HepG2 (cell line): Measurements from ENCODE around the gene SEC63. TPM values are rescaled to one million over a fixed set of nuclear protein-coding genes. Genes with fewer than 3 reads are reported as not detected.

ENCODE experiments used
- ATAC-seq: fragments of 200-7000 bp; cut with Tn5 transposase; 3 replicates; pipeline ENCODE4 v1.9.1; 2020; ENCODE audit warnings: mild to moderate bottlenecking, moderate library complexity
- BruUV-seq: library from RNA; stranded (reverse); fragments of 400-500 nt; replicated peaks from 2 replicates; lab custom pipeline; 2021; lab: Mats Ljungman, UMichigan
- CTCF ChIA-PET: fragments of 300-600 bp; formaldehyde crosslinking; extraction: SDS; loops from one replicate; lab custom pipeline; 2021; ENCODE audit warnings: low total read pairs, inconsistent platforms, low intra/inter-chr PET ratio; lab: Yijun Ruan, JAX
- POLR2A ChIA-PET: fragments of 350-600 bp; sonication (Branson Sonifier 250); formaldehyde crosslinking; loops from one replicate; lab custom pipeline; 2020; ENCODE audit warnings: antibody characterized with exemption, inconsistent platforms; lab: Yijun Ruan, JAX
- DNase-seq: peaks from one replicate; pipeline ENCODE4 v3.0.0-alpha.2; 2015; ENCODE audit warnings: low spot score
- FAIRE-seq: peaks from 3 replicates; lab custom pipeline; 2011; peaks lifted over from hg19 to GRCh38; lab: Jason Lieb, UNC
- H2AFZ ChIP-seq: one replicate; pipeline ENCODE4 v1.6.1; 2011; ENCODE audit warnings: low read length, inconsistent platforms
- H3K27ac ChIP-seq: fragments of 300-600 bp; 3 replicates; pipeline ENCODE4 v1.8.0; 2011; ENCODE audit warnings: mixed run types, mild to moderate bottlenecking, mixed read lengths, low read length, inconsistent platforms; ENCODE audit not compliant: insufficient read depth; ENCODE audit errors: extremely low read length
- H3K27me3 ChIP-seq, 2 experiments: fragments of 200-600 bp in 1 of 2; 2 replicates in 1 of 2; 3 replicates in 1 of 2; pipeline versions ENCODE4 v1.6.0 to v1.8.0; 2011; ENCODE audit warnings: low read length in 2 of 2, mild to moderate bottlenecking in 2 of 2, moderate library complexity in 2 of 2, inconsistent platforms in 1 of 2; ENCODE audit not compliant: insufficient read depth in 2 of 2, control insufficient read depth in 1 of 2
- H3K36me3 ChIP-seq, 2 experiments: fragments of 200-600 bp in 1 of 2; replicated peaks in 1 of 2; 2 replicates in 1 of 2; 3 replicates in 1 of 2; pipeline versions ENCODE4 v1.5.1 to v1.8.0; 2011; ENCODE audit warnings: low read length in 2 of 2, inconsistent platforms in 1 of 2; ENCODE audit not compliant: insufficient read depth in 2 of 2, control insufficient read depth in 1 of 2
- H3K4me1 ChIP-seq: 2 replicates; pipeline ENCODE4 v1.5.1; 2012; ENCODE audit warnings: low read length, inconsistent platforms; ENCODE audit not compliant: insufficient read depth
- H3K4me2 ChIP-seq: 2 replicates; pipeline ENCODE4 v1.6.0; 2011; ENCODE audit warnings: low read depth, low read length, inconsistent platforms
- H3K4me3 ChIP-seq, 3 experiments: fragments of 200-600 bp in 1 of 3; sonication (generic), shearing (Covaris generic) in 1 of 3; replicated peaks in 1 of 3; 2 replicates each; pipeline ENCODE4 v1.5.1; 2011 to 2016; ENCODE audit warnings: low read length in 3 of 3, inconsistent platforms in 2 of 3, low read depth in 2 of 3, mild to moderate bottlenecking in 2 of 3, control low read depth in 1 of 3, mixed read lengths in 1 of 3; ENCODE audit not compliant: insufficient read depth in 1 of 3
- H3K79me2 ChIP-seq: one replicate; pipeline ENCODE4 v1.6.1; 2011; ENCODE audit warnings: low read length, inconsistent platforms; ENCODE audit not compliant: insufficient read depth
- H3K9ac ChIP-seq: 2 replicates; pipeline ENCODE4 v1.6.0; 2011; ENCODE audit warnings: mild to moderate bottlenecking, low read depth, low read length, inconsistent platforms; ENCODE audit not compliant: insufficient read depth
- H3K9me3 ChIP-seq: 2 replicates; pipeline ENCODE4 v1.5.1; 2012; ENCODE audit warnings: mild to moderate bottlenecking, low read length
- H4K20me1 ChIP-seq: 2 replicates; pipeline ENCODE4 v1.6.0; 2011; ENCODE audit warnings: inconsistent platforms, mild to moderate bottlenecking, low read length, moderate library complexity; ENCODE audit not compliant: insufficient read depth
- AGO2 ChIP-seq: fragments of 200-400 bp; formaldehyde crosslinking; optimal IDR thresholded peaks from 2 replicates; pipeline ENCODE3; 2017; ENCODE audit warnings: mild to moderate bottlenecking, low read depth, low read length, moderate library complexity
- ASH2L ChIP-seq: fragments of 300-600, 200-600 bp; sonication (generic); IDR thresholded peaks from 2 replicates; pipeline ENCODE4 v1.7.0; 2017; ENCODE audit warnings: low read depth, mild to moderate bottlenecking, moderate library complexity, mixed read lengths, low read length; ENCODE audit not compliant: insufficient read length
- HNF1B ChIP-seq: sonication (generic); formaldehyde crosslinking; IDR thresholded peaks from 2 replicates; pipeline ENCODE4 v1.5.1; 2020; ENCODE audit warnings: mild to moderate bottlenecking, moderate library complexity, missing genetic modification reagents
- JARID2 ChIP-seq: sonication (generic); formaldehyde crosslinking; IDR thresholded peaks from 2 replicates; pipeline ENCODE4 v1.8.1; 2023; ENCODE audit warnings: missing genetic modification reagents, inconsistent platforms; ENCODE audit not compliant: insufficient replicate concordance
- KDM4B ChIP-seq: sonication (generic); formaldehyde crosslinking; IDR thresholded peaks from 2 replicates; pipeline ENCODE4 v1.4.0; 2020; ENCODE audit warnings: missing genetic modification reagents
- KDM5A ChIP-seq: fragments of 200-600 bp; sonication (generic); IDR thresholded peaks from 2 replicates; pipeline ENCODE4 v1.7.0; 2018; ENCODE audit warnings: antibody characterized with exemption, mild to moderate bottlenecking, low read length, borderline replicate concordance
- KLF16 ChIP-seq, 2 experiments: sonication (generic) in 1 of 2; formaldehyde crosslinking in 1 of 2; IDR thresholded peaks; 2 replicates each; pipeline versions ENCODE4 v1.6.1 to v1.8.0; 2016 to 2023; ENCODE audit warnings: missing genetic modification reagents in 2 of 2, missing compliant biosample characterization in 1 of 2
- LRRFIP1 ChIP-seq: sonication (generic); formaldehyde crosslinking; conservative IDR thresholded peaks from 2 replicates; pipeline ENCODE4 v1.4.0; 2020; ENCODE audit warnings: missing genetic modification reagents
- MAZ ChIP-seq, 2 experiments: sonication (generic) in 1 of 2; formaldehyde crosslinking in 1 of 2; IDR thresholded peaks; 2 replicates each; pipeline versions ENCODE4 v1.5.0 to v1.6.1; 2012 to 2020; ENCODE audit warnings: low read depth in 2 of 2, mild to moderate bottlenecking in 2 of 2, borderline replicate concordance in 1 of 2, improper control_type of control experiment in 1 of 2, low read length in 1 of 2, missing genetic modification reagents in 1 of 2, moderate library complexity in 1 of 2
- MTF1 ChIP-seq: sonication (generic); formaldehyde crosslinking; IDR thresholded peaks from 2 replicates; pipeline ENCODE4 v1.5.0; 2020; ENCODE audit warnings: missing genetic modification reagents
- MYC ChIP-seq: sonication (generic); formaldehyde crosslinking; IDR thresholded peaks from 2 replicates; pipeline ENCODE4 v1.9.0; 2021; ENCODE audit warnings: missing genetic modification reagents, borderline replicate concordance
- PCBP1 ChIP-seq: fragments of 200-400 bp; formaldehyde crosslinking; IDR thresholded peaks from 2 replicates; pipeline ENCODE4 v1.6.1; 2017; ENCODE audit warnings: mild to moderate bottlenecking, low read depth, low read length, borderline replicate concordance
- SAP130 ChIP-seq: IDR thresholded peaks from 2 replicates; pipeline ENCODE4 v1.6.1; 2016; ENCODE audit warnings: low read depth
- SRY ChIP-seq: sonication (generic); formaldehyde crosslinking; IDR thresholded peaks from 2 replicates; pipeline ENCODE4 v1.8.0; 2022; ENCODE audit warnings: mild to moderate bottlenecking, missing genetic modification reagents
- SSRP1 ChIP-seq: IDR thresholded peaks from 2 replicates; pipeline ENCODE4 v1.6.1; 2016; ENCODE audit warnings: control low read depth
- ZNF574 ChIP-seq: sonication (generic); formaldehyde crosslinking; IDR thresholded peaks from 2 replicates; pipeline ENCODE4 v1.4.0; 2020; ENCODE audit warnings: missing genetic modification reagents
- whole genome bisulfite sequencing: methylation state at CpG from one replicate; pipeline ENCODE4 v1.1.6; 2017; ENCODE audit warnings: low lambda C conversion rate; 5-methylcytosine and 5-hydroxymethylcytosine counted together
- in situ Hi-C: cut with HindIII; loops from 2 replicates; pipeline ENCODE4 v1.10.0; 2017; ENCODE audit warnings: low pct_unique_long_range_greater_than_20kb; ENCODE audit not compliant: extremely low pct_ligation_motif_present
- intact Hi-C: fragments of 100-400 bp; cut with micrococcal nuclease; formaldehyde crosslinking; loops from one replicate; pipeline ENCODE4 v1.10.0; 2022; ENCODE audit not compliant: unreplicated experiment
- polyA plus RNA-seq, 8 experiments: library from polyadenylated mRNA; depleted of rRNA in 3 of 8; stranded (reverse) in 7 of 8; unstranded in 1 of 8; fragments of >200 nt; fragmentation: Illumina TruSeq in 4 of 8; extraction: Trizol in 4 of 8; gene quantifications; 2 replicates each; pipeline versions ENCODE4 v1.2.1 to v1.2.3, GENCODE V29; 2011 to 2016; ENCODE audit warnings: low read depth in 4 of 8, missing spikeins in 1 of 8, mixed read lengths in 1 of 8; ENCODE audit not compliant: insufficient read depth in 1 of 8
- total RNA-seq, 5 experiments: library from RNA; depleted of rRNA; stranded (reverse); fragments of >200 nt; fragmentation: Illumina TruSeq; extraction: Trizol; gene quantifications; 2 replicates each; pipeline ENCODE4 v1.2.3, GENCODE V29; 2016; ENCODE audit warnings: low read depth in 1 of 5

The SEC63 gene
- total and polyA plus RNA-seq, 2 of the 13 experiments (the other 11 are each of a cell fraction or from before 2014, with no cell fraction given): 20.2 to 45.9 TPM

- peak overlapping the region; percentile 81 for H3K4me2 ChIP-seq
- TF ChIP-seq HNF1B (CRISPR knock-in tag) (0 out of 2 replicates have a peak, but pooled peaks have one; percentile 7), MAZ (IDR thresholded peaks at IDR 0.05; ENCODE audit: borderline replicate concordance, low read depth, low read length) (no peak), MAZ (CRISPR knock-in tag; IDR thresholded peaks at IDR 0.05; ENCODE audit: low read depth) (no peak), SAP130 (CRISPR knock-in tag) (peak; percentile 55; the same call in 1 of the 2 replicates), KDM5A (peak; percentile 42; the same call in 1 of the 2 replicates), SSRP1 (CRISPR knock-in tag) (no peak), AGO2 (peak; percentile 72), ZNF574 (CRISPR knock-in tag) (no peak), KLF16 (CRISPR knock-in tag; IDR thresholded peaks at IDR 0.05) (no peak), ASH2L (peak; percentile 9), MYC (CRISPR knock-in tag) (no peak), SRY (no peak), MTF1 (CRISPR knock-in tag) (no peak), LRRFIP1 (CRISPR knock-in tag) (no peak), JARID2 (no peak), PCBP1 (no peak), KDM4B (CRISPR knock-in tag) (no peak)
Observed at GRCh38 chr6:107957308-107957908, 600 bp downstream of the SEC63 start.

More at GRCh38 chr6:107957308-107957908, 600 bp downstream of the SEC63 start:
- under 1% methylated on average over 21 of the region's 43 CpGs for WGBS
- Histone ChIP-seq H3K9ac (peak overlapping the region; percentile 98), H3K36me3 (no peaks in the 10 kb centered on the region), H2AFZ (no peak overlapping the region), H3K4me3 (peak overlapping the region; percentile 87 to 99 (median 94)), H3K27ac (peak overlapping the region; percentile 89), H3K79me2 (peaks cover 45% of the 10 kb centered on the region), H4K20me1 (peaks cover 4% of the 10 kb centered on the region), H3K9me3 (no peaks in the 10 kb centered on the region), H3K27me3 (no peaks in the 10 kb centered on the region; a peak in 1 of 5 replicates), H3K4me1 (peaks cover 48% of the 10 kb centered on the region)
- FAIRE-seq (no peak), DNase-seq (peak; percentile 47), ATAC-seq (peak; percentile 59)
- TSS peak; percentile 66 for BruUV-seq
- intact Hi-C loops: loop anchor here (10.0 kb wide), 1 partner anchor 73 kb away; no protein-coding TSS in a partner anchor
- POLR2A ChIA-PET: interaction anchor here (0.6 to 2.4 kb wide), 14 partner anchors 8 to 1138 kb away, joined by 3 to 15 read pairs (median 4); partner anchors contain the start of genes CEP57L1 and SESN1
- CTCF ChIA-PET: interaction anchor here (0.6 kb wide), 1 partner anchor 8 kb away, joined by 3 read pairs; no protein-coding TSS in a partner anchor
- in situ Hi-C loops: no loop called here
